Stimulated activated naive CD4-positive, alpha-beta T cell treated with Interleukin-2 at 50 U/mL for 16 hours (primary cell): Measurements from ENCODE around the gene IMPDH2.

Source experiments
- DNase-seq: peaks from one replicate; lab custom pipeline; 2025; lab: John Stamatoyannopoulos, UW

IMPDH2 gene

DNA sequence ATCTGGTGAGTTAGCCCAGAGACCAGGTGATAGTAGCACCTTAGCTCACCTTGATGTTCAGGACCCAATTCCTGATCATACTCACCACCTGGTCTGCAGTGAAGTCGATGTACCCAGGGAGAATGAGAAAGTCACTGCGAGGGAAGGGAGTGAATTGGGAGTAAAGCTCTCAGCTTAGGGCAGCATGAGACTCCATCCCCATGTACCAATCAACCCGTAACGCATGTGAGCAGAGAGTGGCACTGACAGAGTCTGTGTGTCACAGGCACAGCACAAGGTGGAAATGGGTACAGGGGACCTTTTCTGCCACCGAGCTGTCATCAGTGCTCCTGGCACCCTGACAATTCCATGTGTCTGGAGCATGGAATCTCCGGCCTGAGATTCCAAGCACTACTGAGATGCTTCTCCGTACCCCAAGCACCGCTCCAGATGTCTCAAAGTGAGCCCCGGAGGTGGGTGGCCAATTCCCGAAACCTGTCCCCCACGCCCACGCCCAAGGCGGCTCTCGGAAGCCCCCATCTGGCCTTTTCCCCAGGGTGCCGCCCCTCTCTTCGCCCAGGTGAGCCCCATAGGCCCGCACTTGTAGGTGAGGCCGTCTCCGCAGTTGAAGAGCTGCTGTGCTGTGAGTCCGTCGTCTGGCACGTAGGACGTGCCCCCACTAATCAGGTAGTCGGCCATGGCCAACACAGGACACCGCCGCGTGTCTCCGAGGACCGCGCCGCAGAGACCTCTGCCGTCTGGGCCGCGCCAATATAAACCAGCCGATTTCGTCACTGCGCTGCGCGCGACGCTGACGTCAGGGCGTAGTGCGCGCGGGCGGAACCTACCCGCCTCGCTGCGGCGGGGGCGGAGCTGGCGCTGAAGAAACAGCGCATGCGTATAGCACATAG is at the start of gene IMPDH2:
Gene IMPDH2 (minus strand): TSS at position 726 of the 890 bp plus-strand sequence. CDS start 48 bp downstream, at position 678.
- peak; percentile 90 for DNase-seq

DNA sequence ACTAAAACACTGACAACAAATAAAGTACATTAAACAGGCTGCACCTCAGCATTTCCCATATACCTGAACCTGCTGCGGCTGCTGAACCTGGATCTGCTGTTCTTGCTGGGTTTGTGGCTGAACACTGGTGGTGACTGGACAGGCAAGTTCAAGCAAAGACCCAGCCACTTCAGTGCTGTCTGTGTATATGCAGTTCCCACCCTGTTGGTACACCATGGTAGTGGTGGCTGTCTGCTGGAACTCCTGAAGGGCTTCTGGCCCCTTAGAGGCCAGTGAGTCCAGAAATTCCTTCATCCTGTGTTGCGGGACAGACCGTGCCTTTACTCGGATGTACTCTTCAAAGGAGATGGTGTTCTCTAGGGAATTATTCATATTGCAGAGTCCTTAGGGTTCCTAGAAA is 47.4 kb upstream of the IMPDH2 start:
- DNase-seq: no peak

DNA sequence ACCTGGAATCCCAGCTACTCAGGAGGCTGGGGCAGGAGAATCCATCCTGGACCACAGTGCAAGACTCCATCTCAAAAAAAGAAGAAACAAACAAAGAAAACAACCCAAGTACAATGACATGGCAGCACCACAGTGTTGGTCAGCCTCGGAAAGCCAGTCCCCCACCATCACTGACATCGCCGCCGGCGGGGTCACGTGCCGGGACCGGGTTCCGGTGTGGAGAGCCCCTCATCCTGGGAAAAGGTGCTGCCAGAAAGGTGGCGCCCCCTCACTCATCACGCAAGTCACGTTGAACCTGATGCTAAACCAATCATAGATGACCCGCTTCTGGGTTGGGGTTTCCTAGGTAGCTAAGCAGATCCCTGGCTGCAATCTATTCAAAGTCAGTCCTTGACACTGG is 46.9 kb upstream of the IMPDH2 start:
- no peak for DNase-seq

DNA sequence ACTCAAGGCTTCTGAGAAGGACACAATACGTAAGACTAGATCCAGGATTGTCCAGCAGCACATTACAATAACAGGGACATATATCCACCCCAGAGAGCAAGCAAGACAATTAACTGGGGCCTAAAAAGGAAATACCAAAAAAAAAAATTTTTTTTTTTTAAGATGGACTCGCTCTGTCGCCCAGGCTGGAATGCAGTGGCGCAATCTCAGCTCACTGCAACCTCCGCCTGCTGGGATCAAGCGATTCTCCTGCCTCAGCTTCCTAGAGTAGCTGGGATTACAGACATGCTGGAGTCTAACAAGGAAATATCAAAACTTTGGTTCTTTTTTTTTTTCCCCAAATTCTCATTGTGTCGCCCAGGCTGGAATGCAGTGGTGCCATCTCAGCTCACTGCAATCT is 28.8 kb upstream of the IMPDH2 start:
- DNase-seq: no peak

DNA sequence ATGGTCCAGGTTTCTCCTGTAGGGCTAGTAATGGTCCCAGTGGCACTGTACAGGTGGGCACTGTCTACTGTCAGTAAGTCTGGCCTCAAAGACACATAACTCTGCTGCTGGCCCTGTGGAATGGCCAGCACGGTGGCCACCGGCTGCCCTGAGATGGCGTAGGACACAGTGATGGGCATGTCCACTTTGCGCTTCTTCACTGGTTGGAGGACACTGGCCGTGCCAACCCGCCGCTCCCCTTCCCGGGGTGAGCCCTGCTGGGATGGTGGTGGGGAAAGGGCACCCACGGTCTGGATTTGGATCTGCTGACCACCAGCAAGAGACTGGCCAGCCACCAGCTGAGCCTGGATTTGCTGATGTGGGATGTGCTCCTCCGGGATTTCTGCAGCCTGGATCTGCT is 28.1 kb upstream of the IMPDH2 start:
- DNase-seq: no peak

DNA sequence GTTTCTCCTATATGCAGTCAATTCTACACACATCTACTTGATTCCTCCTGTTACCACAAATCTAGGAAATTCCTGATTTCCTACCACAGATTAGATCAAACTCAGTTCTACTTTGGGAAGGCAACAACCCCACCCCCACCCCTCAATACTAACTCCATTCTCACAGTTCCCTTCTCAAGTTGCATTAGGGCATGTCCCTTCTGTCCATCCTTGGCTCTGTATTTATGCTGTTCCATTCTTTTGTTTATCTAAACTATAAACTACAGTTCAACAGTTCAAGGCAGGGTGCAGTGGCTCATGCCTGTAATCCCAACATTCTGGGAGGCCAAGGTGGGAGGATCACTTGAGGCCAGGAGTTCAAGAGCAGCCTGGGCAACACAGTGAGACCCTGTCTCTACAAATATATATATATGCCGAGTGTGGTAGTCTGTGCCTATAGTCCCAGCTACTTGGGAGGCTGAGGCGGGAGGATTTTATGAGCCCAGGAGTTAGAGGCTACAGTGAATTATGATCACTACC is 25.2 kb upstream of the IMPDH2 start:
- DNase-seq: no peak

DNA sequence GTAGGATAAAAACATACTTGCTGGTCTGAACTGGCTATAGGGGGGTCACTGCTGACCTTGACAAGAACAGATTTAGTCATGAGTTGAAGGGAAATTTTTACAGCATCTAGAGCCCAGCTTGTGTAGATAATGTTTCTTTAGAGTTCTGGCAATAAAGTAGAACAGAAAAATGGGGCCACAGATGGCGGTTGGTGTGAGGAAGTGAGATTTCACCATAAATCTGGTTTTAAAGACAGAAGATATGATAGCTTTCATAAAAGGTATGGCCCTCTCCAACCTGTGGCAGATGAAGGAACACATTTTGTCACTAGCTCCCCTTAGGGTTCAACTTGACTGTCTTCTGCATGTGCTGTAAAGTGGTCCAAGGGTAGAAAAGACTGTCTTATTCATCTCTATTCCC is 24.3 kb upstream of the IMPDH2 start:
- DNase-seq: no peak

DNA sequence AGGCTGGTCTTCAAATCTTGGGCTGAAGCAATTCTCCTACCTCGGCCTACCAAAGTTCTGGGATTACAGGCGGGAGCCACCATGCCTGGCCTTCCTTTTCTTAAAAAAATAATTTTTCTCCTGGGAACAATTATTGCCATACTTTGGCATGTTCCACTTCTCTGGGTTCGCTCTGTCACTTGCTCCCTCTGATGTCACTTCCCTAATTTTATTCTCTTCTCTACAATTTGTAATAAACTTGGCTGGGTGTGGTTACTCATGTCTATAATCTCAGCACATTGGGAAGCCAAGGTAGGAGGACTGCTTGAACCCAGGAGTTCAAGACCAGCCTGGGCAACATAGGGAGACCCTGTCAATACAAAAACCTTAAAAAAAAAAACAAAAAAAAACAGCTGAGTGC is 6.1 kb upstream of the IMPDH2 start:
- DNase-seq: no peak

DNA sequence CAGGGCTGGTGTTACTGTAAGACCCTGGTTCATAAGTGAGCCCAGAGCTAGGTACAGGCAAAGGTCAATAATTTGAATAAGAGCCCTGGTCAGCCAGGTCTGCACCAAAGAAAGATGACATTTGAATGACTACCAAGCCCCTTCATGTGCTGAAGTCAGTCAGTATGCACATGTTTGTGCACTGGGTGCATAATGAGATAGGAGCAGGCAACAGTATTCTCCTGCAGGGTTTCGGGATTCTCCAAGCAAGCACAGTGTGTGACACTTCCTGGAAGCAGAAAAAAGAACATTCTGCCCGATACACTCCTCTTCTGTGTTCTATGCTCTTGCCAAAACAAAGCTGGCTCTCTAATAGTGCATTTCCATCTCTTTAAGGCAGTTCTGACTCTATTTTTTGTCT is 5.5 kb upstream of the IMPDH2 start:
- no peak for DNase-seq

DNA sequence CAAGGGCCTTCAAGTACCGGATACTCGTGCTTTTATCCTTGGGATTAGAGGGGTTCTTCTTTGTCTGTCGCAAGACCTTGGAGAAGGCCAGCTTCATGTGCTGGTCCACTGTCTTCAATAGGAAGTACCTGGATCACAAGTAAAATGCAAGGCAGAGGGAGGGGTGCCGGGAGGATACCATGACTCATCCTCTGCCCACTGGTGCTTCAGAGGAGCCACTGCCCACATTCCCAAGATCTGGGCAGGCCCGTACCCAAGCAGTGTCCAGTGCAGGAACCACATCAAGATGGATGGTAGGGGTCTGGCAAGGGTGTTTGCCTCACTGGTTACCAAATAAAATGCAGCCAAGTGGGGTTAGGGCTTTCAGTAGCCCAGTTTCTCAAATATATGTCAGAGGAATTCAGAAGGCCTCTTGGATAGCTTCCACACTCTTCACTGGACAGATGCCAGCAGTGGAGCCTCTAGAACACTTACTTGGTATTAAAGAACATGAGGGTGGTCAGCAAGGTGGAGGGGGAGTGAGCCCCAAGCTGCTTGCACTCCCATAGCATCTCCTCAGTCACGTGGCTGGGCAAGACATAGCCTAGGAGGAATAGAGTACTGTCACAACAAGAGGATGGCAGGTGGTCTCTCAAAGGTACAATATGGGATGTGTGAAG is 3.6 kb upstream of the IMPDH2 start:
- DNase-seq: no peak

DNA sequence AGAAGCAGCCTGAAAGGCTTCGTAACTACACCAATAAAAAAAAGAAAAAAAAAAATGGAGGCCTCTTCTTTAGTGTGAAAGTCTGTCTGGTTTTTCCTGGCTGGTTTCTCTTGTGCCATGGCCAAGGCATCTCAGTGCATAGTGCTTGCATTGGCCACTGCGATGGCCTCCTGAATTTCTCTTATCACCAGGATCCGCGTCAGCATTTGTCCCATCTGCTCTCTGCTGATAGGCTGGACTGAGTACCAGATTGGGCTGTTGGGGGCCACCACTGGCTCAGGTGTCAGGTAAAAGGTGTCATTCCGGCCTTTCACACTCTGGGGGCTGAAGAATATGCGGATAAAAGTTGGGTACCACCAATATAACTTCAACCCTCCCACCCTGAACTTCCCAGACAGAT is 1.1 kb upstream of the IMPDH2 start:
- no peak for DNase-seq

DNA sequence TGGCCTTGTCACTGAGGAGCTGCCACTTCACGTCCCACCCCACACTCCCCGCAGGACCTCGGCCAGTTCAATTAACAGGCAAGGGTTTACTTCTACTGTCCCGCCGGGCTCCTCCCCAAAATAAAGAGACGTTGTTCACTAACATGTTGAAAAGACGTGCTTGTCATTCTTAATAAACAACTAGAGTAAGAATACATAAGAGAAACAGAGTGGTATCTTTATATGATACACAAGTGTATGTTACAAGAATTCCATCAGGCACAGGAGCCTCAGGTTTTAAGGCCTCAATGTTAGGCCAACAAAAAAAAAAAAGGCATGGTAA is 326 bp upstream of the IMPDH2 start:
- DNase-seq: no peak

DNA sequence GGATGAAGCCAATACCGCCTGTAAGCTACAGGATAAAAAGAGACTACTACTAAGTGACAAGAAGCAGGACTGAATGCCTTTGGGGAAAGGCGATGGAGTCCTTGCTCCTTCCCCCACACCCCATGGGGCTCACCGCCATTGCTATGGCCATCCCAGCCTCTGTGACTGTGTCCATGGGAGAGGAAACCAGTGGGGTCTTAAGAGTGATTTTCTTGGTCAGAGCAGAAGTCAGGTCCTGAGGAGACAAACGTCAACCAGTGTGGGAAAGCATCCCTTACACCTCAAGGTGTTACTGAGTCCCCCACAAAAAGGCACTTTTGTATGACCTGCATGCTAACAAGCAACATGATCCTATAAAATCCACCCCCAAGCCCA is 913 bp downstream of the IMPDH2 start:
- DNase-seq: no peak

DNA sequence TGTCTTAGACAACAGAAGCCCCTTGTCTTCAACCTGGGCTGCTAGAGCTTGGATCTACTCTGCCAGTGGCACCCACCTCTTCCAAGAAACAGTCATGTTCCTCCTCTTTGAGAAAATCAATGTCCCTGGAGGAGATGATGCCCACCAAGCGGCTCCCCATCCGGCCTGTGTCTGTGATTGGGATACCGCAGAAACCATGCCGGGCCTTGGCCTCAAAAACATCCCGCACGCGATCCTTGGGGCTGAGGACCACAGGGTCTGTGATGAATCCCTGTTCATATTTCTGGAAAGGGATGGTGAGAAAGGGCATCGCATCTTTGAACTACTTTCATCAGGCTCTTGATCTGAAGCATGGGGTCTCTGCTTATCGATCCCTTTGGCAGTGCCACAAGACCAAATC is 1.6 kb downstream of the IMPDH2 start:
- no peak for DNase-seq

DNA sequence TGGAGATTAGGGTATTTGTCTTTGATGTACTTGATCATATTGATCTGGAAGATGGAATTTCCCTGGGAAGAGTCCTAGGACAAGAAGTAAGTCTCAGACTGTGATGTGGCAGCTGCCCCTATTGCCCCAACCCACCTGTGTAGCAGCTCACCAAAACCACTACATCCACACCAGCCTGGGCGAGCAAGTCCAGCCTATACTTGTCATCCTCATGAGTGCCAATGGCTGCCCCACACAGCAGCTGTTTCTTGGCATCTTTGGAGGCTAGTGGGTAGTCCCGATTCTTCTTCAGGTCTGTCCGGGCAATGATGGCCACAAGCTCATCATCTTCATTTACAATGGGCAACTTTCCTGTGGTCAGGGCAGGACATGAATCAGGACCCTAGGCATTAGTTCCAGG is 2.7 kb downstream of the IMPDH2 start:
- no peak for DNase-seq

DNA sequence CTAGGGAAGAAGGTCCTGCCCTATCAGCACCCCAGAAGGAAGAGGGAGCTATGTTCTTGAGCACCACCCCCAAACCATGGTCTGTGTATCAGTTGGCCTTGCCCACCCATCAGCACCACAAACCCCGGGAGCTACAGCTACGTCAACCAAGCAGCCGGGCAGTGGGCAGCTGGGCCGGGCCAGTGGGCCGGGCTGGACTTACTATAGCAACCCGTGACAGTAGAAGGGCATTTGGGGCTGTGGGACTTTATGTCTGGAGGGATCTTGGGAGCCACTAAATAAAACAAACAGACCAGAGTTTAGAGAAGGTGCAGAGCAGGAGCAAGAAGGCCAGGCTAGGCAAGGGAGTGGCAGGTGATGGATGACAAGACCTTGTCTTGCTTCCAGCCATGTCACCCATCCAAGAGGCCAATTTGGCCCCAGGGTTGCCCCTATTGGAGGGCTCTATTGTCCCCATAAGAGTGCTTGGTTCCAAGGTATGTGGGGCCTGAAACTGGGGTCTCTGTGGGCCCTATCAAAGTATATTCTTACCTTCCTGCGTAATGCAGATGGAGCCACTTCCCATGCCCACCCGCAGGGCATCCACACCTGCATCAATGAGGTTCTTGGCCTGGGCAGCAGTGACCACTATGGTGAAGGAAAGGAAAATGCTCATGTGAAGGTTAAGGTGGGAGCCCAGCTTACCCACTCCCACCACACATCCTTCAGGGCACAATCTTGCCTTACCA is 3.2 kb downstream of the IMPDH2 start:
- no peak for DNase-seq

DNA sequence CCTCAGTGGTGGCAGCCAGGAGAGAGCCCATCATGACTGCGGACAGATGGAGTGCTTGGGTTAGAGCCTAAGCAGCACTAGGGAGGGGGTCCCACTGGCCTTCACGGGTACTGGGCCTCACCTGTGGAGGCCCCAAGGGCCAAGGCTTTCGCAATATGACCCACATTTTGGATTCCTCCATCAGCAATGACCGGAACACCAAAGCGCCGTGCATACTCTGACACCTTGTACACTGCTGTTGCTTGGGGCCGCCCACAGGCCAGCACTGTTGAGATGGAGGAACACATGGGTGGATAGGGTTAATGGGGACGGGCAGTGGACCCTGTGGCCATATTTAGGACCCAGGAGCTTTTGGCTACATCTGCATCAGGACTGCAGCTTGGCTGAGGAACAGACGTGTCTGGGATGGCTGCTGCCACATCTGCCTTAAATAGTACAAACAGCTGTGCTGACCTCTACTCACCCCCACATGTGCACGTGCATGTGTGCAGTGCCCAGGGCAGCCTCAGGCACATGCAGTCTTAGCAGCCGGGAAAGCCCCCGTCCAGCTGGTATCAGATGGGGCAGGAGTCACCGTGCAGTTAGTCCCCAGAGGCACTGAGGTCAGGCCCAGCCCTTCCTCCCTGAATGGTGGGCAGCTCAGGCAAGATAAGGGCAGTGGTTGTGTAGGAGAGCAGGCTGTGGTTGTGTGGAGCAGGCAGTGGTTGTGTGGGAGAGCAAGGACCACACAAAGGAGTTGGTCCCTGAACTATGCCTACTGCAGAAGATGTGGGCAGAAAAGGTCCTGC is 4.0 kb downstream of the IMPDH2 start:
- no peak for DNase-seq

DNA sequence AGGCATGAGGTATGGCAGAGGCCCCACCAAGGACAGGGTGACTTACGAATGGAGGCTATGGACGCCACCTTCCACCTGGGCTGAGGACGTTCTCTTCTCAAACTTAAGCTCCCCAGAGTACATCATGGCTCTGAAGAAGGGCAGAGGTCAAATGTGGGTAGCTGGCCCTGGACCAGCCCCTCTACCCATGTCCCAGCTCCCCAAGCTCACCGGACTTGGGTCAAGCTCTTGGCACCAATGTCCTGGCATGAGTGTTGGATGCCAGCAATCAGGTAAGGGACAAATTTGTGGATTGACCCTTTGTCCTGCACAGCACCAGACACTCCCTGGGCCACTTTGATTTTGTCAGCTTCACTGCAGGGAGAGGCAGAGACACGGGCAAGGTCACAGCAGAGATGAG is 4.7 kb downstream of the IMPDH2 start:
- no peak for DNase-seq

DNA sequence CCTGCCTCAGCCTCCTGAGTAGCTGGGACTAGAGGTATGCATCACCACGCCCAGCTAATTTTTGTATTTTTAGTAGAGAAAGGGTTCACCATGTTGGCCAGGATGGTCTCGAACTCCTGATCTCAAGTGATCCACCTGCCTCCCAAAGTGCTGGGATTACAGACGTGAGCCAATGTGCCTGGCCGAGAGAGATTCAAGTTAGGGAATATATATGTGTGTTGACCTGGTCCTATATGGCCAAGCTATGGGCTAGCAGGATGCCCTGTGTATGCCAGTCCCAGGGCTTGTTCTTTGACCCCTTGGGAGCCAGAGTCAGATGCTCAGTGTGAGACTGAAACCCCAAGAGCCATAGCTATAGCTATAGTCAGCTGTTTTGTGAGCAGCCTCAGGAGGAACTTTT is 5.4 kb downstream of the IMPDH2 start:
- no peak for DNase-seq

DNA sequence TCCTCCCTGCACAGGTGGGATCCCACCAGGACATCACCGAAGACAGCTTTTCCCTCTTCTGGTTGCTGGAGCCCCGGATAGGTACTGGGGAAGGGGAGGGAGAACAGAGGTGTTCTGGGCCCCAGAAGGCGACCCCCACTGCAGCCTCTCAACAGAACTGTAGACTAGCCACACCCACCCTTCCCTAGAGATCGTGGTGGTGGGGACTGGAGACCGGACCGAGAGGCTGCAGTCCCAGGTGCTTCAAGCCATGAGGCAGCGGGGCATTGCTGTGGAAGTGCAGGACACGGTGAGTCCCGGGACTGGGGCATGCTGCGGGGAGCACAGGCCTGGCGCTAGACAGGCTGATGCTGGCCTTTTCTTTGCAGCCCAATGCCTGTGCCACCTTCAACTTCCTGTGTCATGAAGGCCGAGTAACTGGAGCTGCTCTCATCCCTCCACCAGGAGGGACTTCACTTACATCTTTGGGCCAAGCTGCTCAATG is 6.5 kb downstream of the IMPDH2 start:
- no peak for DNase-seq

DNA sequence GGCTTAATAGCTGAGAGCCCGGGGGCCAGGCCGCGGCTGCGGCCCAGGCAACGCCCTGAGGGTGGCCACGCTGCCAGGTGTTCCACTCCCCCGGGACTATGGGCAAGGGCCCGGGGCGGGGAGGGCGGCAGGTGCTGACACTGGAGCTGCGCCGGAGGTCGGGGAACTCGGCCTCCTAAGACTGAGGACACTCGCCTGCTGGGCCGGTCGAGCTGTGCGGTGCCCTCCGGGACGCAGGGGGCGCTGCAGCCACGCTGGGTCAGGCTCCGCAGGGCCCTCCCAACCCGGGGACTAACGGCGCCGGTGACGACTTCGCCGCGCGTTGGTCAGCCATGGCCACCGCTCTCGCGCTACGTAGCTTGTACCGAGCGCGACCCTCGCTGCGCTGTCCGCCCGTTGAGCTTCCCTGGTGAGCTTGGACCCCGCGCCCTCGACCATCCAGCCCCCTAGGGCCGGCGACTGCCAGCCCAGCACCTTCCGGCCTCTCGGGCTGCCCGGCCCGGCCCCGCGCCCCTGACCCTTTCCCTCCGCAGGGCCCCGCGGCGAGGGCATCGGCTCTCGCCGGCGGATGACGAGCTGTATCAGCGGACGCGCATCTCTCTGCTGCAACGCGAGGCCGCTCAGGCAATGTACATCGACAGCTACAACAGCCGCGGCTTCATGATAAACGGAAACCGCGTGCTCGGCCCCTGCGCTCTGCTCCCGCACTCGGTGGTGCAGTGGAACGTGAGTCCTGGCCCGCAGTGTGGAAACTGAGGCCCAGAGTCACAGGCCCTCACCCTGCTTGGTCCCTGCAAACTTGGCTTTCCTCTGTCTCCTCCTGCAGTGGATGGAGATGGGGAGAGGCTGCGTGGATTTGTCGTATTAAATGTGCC is 7.1 kb downstream of the IMPDH2 start, which contains the start of gene NDUFAF3:
Gene NDUFAF3 (plus strand): TSS at position 309 of the 875 bp plus-strand sequence. CDS start 24 bp downstream, at position 333.
- peak; percentile 91 for DNase-seq
